Adrenal gland (tissue), 5 donors: ENCODE data around the gene RUFY2.

ENCODE experiments used
- CTCF ChIP-seq, 6 experiments: fragments of 450-650 bp in 4 of 6; fragments of 200-600 bp in 2 of 6; sonication (generic) in 1 of 6; IDR thresholded peaks; 1 replicate in 5 of 6; 2 replicates in 1 of 6; pipeline versions ENCODE4 v1.5.1 to v1.8.0; 2016 to 2021; ENCODE audit warnings: antibody characterized with exemption in 6 of 6, mild to moderate bottlenecking in 2 of 6, moderate library complexity in 1 of 6
- POLR2A ChIP-seq, 2 donors: fragments of 450-650 bp; IDR thresholded peaks; one replicate each; pipeline ENCODE4 v1.6.1; 2017; ENCODE audit warnings: antibody characterized with exemption in 2 of 2, mild to moderate bottlenecking in 2 of 2, moderate library complexity in 1 of 2
- donor health status: DM: no; HTN: no; CAD: no.

DNA sequence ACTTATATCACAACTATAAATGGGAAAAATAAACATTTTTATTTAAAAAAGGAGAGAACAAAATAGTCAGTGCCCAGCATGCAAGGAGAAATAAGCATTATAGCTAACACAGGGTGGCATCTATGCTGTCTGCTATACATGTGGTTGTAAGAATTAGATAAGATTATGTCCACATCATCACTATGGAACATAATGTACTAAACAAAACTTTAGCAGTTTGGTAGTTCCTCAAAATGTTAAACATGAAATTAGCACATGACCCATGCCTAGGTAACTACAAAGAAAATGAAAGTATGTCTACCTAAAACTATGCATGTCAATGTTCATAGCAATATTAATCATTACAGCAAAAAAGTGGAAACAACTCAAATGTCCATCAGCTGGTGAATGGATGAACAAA is 28.7 kb upstream of the RUFY2 start:
- TF ChIP-seq CTCF (IDR thresholded peaks at IDR 0.05) = no peak
- no peak for TF ChIP-seq POLR2A (IDR thresholded peaks at IDR 0.05)
